SK-N-SH (cell line): ENCODE data around the gene ZDHHC24.

Experiments used
- CHD2 ChIP-seq: fragments of 150-350 bp; IDR thresholded peaks from 2 replicates; pipeline ENCODE4 v1.6.1; 2018; ENCODE audit warnings: low read length; ENCODE audit not compliant: partially characterized antibody
- MXI1 ChIP-seq: IDR thresholded peaks from 2 replicates; pipeline ENCODE4 v1.6.1; 2012; ENCODE audit warnings: mild to moderate bottlenecking, low read depth, low read length, improper control_type of control experiment
- POLR2AphosphoS5 ChIP-seq: IDR thresholded peaks from 2 replicates; pipeline ENCODE4 v1.6.1; 2012; ENCODE audit warnings: low read depth, low read length
- RAD21 ChIP-seq: IDR thresholded peaks from 2 replicates; pipeline ENCODE4 v1.6.1; 2012; ENCODE audit warnings: mild to moderate bottlenecking, low read length
- RXRA ChIP-seq: IDR thresholded peaks from 2 replicates; pipeline ENCODE4 v1.4.0; 2012; ENCODE audit warnings: low read depth, mild to moderate bottlenecking, borderline replicate concordance
- TF ChIP-seq, protein P1 (sequence below): fragments of 200-600 bp; sonication (generic); IDR thresholded peaks from 2 replicates; pipeline ENCODE4 v1.6.1; 2017; ENCODE audit warnings: antibody characterized with exemption, mild to moderate bottlenecking, moderate library complexity
- TF ChIP-seq, protein P2 (sequence below): IDR thresholded peaks from 2 replicates; pipeline ENCODE4 v1.4.0; 2012; ENCODE audit warnings: low read depth

- TF ChIP-seq, protein P1, sequence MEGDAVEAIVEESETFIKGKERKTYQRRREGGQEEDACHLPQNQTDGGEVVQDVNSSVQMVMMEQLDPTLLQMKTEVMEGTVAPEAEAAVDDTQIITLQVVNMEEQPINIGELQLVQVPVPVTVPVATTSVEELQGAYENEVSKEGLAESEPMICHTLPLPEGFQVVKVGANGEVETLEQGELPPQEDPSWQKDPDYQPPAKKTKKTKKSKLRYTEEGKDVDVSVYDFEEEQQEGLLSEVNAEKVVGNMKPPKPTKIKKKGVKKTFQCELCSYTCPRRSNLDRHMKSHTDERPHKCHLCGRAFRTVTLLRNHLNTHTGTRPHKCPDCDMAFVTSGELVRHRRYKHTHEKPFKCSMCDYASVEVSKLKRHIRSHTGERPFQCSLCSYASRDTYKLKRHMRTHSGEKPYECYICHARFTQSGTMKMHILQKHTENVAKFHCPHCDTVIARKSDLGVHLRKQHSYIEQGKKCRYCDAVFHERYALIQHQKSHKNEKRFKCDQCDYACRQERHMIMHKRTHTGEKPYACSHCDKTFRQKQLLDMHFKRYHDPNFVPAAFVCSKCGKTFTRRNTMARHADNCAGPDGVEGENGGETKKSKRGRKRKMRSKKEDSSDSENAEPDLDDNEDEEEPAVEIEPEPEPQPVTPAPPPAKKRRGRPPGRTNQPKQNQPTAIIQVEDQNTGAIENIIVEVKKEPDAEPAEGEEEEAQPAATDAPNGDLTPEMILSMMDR: no peak
- TF ChIP-seq MXI1 (no peak), POLR2AphosphoS5 (no peak), CHD2 (no peak), RXRA (no peak), RAD21 (no peak)
- TF ChIP-seq, protein P2, sequence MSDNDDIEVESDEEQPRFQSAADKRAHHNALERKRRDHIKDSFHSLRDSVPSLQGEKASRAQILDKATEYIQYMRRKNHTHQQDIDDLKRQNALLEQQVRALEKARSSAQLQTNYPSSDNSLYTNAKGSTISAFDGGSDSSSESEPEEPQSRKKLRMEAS: no peak
Observed at GRCh38 chr11:66542362-66542761, 3.5 kb downstream of the ZDHHC24 start.
